Esophagus muscularis mucosa (tissue), 4 donors: Measurements from ENCODE around the gene LFNG. TPM values are rescaled to one million over a fixed set of nuclear protein-coding genes. Genes with fewer than 3 reads are reported as not detected.

Experiments
- DNase-seq: peaks from one replicate; pipeline ENCODE4 v3.0.0-alpha.2; 2017; ENCODE audit errors: extremely low spot score
- H3K27ac ChIP-seq, 4 donors: fragments of 200-600 bp; sonication (generic); replicated peaks in 1 of 4; 1 replicate in 3 of 4; 2 replicates in 1 of 4; pipeline ENCODE4 v1.5.1; 2016 to 2019; ENCODE audit warnings: mild to moderate bottlenecking in 1 of 4
- H3K27me3 ChIP-seq, 4 donors: fragments of 200-600 bp; sonication (generic); one replicate each; pipeline versions ENCODE4 v1.5.1 to v1.6.0; 2016 to 2019
- H3K36me3 ChIP-seq, 4 donors: fragments of 200-600 bp; sonication (generic); one replicate each; pipeline ENCODE4 v1.5.1; 2016 to 2019
- H3K4me1 ChIP-seq, 4 donors: fragments of 200-600 bp; sonication (generic); one replicate each; pipeline ENCODE4 v1.5.1; 2016 to 2019
- H3K4me3 ChIP-seq, 4 donors: fragments of 200-600 bp; sonication (generic); 1 replicate in 2 of 4; 2 replicates in 2 of 4; pipeline ENCODE4 v1.5.1; 2016 to 2019; ENCODE audit warnings: mild to moderate bottlenecking in 4 of 4, moderate library complexity in 1 of 4
- H3K9me3 ChIP-seq, 4 donors: fragments of 200-600 bp; sonication (generic); 1 replicate in 3 of 4; 2 replicates in 1 of 4; pipeline ENCODE4 v1.5.1; 2016 to 2019
- EP300 ChIP-seq: sonication (generic); formaldehyde crosslinking; IDR thresholded peaks from one replicate; pipeline ENCODE4 v1.6.1; 2017; ENCODE audit warnings: antibody characterized with exemption
- POLR2A ChIP-seq: fragments of 450-650 bp; IDR thresholded peaks from one replicate; pipeline ENCODE4 v1.6.1; 2017; ENCODE audit warnings: antibody characterized with exemption, moderate library complexity, mild to moderate bottlenecking, low read depth
- POLR2AphosphoS5 ChIP-seq, 2 donors: sonication (generic); formaldehyde crosslinking; IDR thresholded peaks; one replicate each; pipeline ENCODE4 v1.6.1; 2017; ENCODE audit warnings: antibody characterized with exemption in 2 of 2
- WGBS: methylation state at CpG from one replicate; pipeline ENCODE4 v1.1.5; 2018; 5-methylcytosine and 5-hydroxymethylcytosine counted together
- intact Hi-C: fragments of 100-400 bp; cut with DNase I; formaldehyde crosslinking; loops from one replicate; pipeline ENCODE4 v1.15.1; 2023
- total RNA-seq, 4 donors: library from RNA; depleted of rRNA; stranded (reverse); fragments of >200 nt; gene quantifications; one replicate each; pipeline versions ENCODE4 v1.1.0 to v1.2.1, GENCODE V29; 2016
- TF ChIP-seq, protein P1 (sequence below), 3 experiments: fragments of 200-600 bp in 2 of 3; fragments of 450-650 bp in 1 of 3; sonication (generic) in 2 of 3; IDR thresholded peaks; one replicate each; pipeline ENCODE4 v1.5.1; 2017 to 2019; ENCODE audit warnings: antibody characterized with exemption in 3 of 3, mild to moderate bottlenecking in 2 of 3, moderate library complexity in 1 of 3

Gene LFNG
- total RNA-seq, 4 donors from 2014 or later, result 6.1 to 10.7 (median 8.3) TPM

DNA sequence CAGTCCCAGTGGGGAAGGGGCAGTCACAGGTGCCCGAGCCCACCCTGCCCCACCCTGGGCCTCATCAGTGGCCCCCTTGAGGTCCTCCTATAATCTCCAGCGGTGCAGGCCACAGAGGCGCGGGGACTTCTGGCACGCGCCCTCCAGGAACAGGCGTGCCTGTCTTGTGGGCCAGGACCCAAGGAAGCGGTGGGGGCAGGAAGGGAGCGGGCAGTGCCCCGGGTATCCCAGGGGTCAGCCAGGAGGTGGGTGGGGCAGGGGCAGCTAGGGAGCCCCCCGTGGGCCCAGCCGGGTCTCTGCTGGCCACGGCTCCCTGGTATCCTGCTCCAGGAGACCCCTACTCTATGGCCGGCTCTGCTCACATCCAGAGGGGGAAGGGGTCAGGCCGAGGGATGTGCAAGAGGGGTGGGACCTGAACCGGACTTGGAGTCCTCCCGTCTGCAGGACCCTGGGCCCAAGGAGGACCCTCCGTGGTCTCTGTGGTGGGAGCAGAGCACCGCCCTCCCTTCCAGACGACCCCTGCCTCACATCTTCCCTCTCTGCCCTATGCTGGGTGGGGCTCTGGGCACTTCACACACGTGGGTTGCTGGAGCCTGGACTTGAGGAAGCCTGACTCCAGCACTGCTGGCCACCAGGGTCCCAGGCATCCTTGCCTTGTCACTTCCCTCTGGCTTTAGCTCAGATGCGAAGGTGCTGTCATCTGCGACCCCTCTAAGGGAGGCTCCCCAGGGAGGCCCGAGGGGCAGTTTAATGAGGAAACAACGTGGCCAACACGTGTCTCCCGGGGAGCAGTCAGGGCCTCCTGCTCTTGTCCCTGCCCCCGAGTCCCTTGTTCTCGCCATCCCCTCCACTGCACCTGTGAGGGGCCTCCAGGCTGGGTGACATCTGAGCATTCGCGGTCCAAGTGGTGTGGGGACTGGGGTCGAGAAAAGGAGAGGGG, 25.1 kb upstream of the LFNG start:
- intact Hi-C loops, result no loop called here
- no peak for DNase-seq
- peaks cover 29 to 35% (median 32%) of the 10 kb centered on the region in 4 donors for H3K4me1 ChIP-seq
- no peak overlapping the region for H3K4me3 ChIP-seq
- TF ChIP-seq EP300 (no peak), POLR2AphosphoS5 (IDR thresholded peaks at IDR 0.05) (no peak), POLR2A (no peak)
- TF ChIP-seq, protein P1, sequence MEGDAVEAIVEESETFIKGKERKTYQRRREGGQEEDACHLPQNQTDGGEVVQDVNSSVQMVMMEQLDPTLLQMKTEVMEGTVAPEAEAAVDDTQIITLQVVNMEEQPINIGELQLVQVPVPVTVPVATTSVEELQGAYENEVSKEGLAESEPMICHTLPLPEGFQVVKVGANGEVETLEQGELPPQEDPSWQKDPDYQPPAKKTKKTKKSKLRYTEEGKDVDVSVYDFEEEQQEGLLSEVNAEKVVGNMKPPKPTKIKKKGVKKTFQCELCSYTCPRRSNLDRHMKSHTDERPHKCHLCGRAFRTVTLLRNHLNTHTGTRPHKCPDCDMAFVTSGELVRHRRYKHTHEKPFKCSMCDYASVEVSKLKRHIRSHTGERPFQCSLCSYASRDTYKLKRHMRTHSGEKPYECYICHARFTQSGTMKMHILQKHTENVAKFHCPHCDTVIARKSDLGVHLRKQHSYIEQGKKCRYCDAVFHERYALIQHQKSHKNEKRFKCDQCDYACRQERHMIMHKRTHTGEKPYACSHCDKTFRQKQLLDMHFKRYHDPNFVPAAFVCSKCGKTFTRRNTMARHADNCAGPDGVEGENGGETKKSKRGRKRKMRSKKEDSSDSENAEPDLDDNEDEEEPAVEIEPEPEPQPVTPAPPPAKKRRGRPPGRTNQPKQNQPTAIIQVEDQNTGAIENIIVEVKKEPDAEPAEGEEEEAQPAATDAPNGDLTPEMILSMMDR (IDR thresholded peaks at IDR 0.05), result no peak
- 90% methylated on average over 13 of the region's 32 CpGs for WGBS
- H3K9me3 ChIP-seq, result no peaks in the 10 kb centered on the region
- peaks cover 0 to 65% (median 4%) of the 10 kb centered on the region in 4 donors for H3K27me3 ChIP-seq
- no peaks in the 10 kb centered on the region for H3K36me3 ChIP-seq
- H3K27ac ChIP-seq, result no peak overlapping the region

DNA sequence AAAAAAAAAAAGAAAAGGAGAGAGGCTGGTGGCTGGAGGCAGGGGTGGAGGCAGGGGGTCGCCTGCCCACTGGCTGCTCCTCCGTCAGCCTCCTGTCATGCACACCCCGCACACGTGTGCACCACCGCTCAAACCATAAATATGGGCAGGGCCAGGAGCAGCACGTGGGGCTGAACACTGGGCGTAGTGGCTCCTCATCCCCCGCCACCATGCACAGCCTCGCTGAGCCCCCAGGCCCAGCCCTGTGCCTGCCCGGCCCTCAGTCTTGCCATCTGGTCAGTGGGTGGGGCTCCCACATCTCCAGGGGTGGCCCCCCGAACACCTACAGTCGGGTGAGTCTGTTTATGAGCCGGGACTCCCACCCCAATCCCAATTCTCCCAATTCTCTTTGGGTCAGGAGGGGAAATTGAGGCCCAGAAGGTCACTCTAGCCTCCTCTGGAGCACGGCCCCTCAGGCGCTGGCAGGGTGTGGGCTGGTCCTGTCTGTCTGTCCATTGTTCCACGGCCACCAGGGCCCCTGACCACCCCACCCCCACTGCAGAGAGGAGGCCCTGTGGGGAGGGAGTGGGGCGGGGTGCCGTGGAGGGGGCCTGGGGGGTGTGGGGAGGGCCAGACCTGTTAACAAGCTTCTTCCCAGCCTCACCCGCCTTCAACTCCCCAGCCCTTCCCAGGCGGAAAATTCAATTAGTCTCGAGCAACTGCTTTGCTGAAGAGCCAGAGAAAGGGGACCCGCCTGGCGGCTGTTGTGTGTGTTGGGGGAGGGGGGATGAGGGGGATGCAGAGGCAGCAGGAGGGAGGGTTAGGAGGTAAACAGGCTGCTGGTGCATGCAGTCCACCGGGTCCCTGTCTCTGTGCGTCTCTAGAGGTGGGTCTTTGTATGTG, 23.9 kb upstream of the LFNG start:
- no peaks in the 10 kb centered on the region for H3K36me3 ChIP-seq
- no peak for TF ChIP-seq POLR2AphosphoS5 (IDR thresholded peaks at IDR 0.05)
- TF ChIP-seq EP300, result no peak
- TF ChIP-seq, protein P1 (IDR thresholded peaks at IDR 0.05), result no peak
- TF ChIP-seq POLR2A, result no peak
- DNase-seq, result no peak
- H3K4me1 ChIP-seq, result peaks cover 17 to 27% (median 24%) of the 10 kb centered on the region in 4 donors
- no peak overlapping the region for H3K4me3 ChIP-seq
- peaks cover 0 to 71% (median 4%) of the 10 kb centered on the region in 4 donors for H3K27me3 ChIP-seq
- H3K27ac ChIP-seq, result no peak overlapping the region
- intact Hi-C loops, result no loop called here
- WGBS, result 72% methylated on average over 23 of the region's 25 CpGs
- no peaks in the 10 kb centered on the region for H3K9me3 ChIP-seq

DNA sequence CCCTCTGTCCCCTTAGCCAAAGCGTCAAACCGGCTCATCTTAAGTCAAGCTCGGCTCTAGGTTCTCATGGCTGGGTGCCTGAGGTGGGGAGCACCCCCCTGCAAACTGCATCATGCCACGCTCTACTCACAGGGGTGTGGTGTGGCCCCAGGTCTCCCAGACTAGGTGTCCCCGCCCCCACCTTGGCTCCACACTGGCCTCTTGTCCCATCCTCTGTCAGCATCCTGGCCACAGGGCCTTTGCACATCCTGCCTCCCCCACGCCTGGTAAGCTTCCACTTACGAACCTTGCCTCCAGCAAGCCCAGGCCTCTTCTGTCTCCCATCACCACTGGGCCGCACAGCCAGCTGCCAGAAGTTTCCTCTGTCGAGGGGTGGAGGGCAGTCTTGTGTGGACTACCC, 23.2 kb upstream of the LFNG start:
- Histone ChIP-seq H3K4me1 (peaks cover 15 to 27% (median 23%) of the 10 kb centered on the region in 4 donors), H3K27ac (no peak overlapping the region), H3K36me3 (no peaks in the 10 kb centered on the region), H3K27me3 (peaks cover 0 to 71% (median 4%) of the 10 kb centered on the region in 4 donors), H3K9me3 (no peaks in the 10 kb centered on the region), H3K4me3 (no peak overlapping the region)
- intact Hi-C loops, result no loop called here
- DNase-seq, result no peak
- TF ChIP-seq POLR2A (no peak), EP300 (no peak)
- TF ChIP-seq, protein P1 (IDR thresholded peaks at IDR 0.05), result no peak
- WGBS, result 82% methylated on average over 7 of the region's 9 CpGs

DNA sequence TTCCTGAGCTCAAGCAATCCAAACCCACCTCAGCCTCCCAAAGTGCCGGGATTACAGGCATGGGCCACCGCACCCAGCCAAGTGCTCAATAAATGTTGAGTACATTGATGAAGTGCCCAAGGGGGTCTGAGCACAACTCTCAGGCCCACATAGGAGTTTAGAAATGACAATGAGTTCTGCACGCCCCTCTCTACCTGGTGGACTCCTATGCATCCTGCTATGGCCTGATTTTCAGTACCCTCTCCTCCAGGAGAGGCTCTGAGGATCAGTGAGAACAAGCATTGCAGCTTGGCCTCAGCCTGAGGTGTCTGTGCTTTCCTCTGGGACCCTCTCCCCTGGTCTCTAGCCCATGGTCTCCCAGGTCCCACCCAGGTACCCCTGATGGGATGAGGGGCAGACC, 22.5 kb upstream of the LFNG start:
- intact Hi-C loops, result no loop called here
- Histone ChIP-seq H3K9me3 (no peaks in the 10 kb centered on the region), H3K27ac (no peak overlapping the region), H3K36me3 (no peaks in the 10 kb centered on the region), H3K4me1 (peaks cover 15 to 27% (median 23%) of the 10 kb centered on the region in 4 donors), H3K4me3 (no peak overlapping the region), H3K27me3 (peaks cover 0 to 76% (median 4%) of the 10 kb centered on the region in 4 donors)
- no peak for DNase-seq
- 97% methylated on average over 3 of the region's 3 CpGs for WGBS
- no peak for TF ChIP-seq POLR2A
- no peak for TF ChIP-seq EP300
- no peak for TF ChIP-seq POLR2AphosphoS5 (IDR thresholded peaks at IDR 0.05)
- TF ChIP-seq, protein P1 (IDR thresholded peaks at IDR 0.05), result no peak
